Trophoblast cell (in vitro differentiated cells and primary cell): ENCODE results near the gene MARK4.

Experiments
- DNase-seq, 2 donors: peaks; one replicate each; pipeline ENCODE4 v3.0.0-alpha.2; 2016
- H2AFZ ChIP-seq: 2 replicates; pipeline ENCODE4 v1.6.1; 2013; ENCODE audit warnings: low read length, moderate library complexity, mild to moderate bottlenecking; ENCODE audit not compliant: insufficient read depth, poor library complexity
- H2AK5ac ChIP-seq: 2 replicates; pipeline ENCODE4 v1.6.1; 2013; ENCODE audit warnings: mild to moderate bottlenecking, low read length
- H2BK120ac ChIP-seq: 2 replicates; pipeline ENCODE4 v1.6.1; 2013; ENCODE audit warnings: low read length, mild to moderate bottlenecking, moderate library complexity; ENCODE audit not compliant: insufficient read depth, poor library complexity
- H2BK12ac ChIP-seq: 2 replicates; pipeline ENCODE4 v1.6.1; 2013; ENCODE audit warnings: mild to moderate bottlenecking, low read length, moderate library complexity
- H2BK5ac ChIP-seq: 2 replicates; pipeline ENCODE4 v1.6.1; 2013; ENCODE audit warnings: low read length, low read depth, moderate library complexity, mild to moderate bottlenecking; ENCODE audit not compliant: poor library complexity
- H3K14ac ChIP-seq: 2 replicates; pipeline ENCODE4 v1.6.1; 2013; ENCODE audit warnings: mild to moderate bottlenecking, low read length
- H3K18ac ChIP-seq: 2 replicates; pipeline ENCODE4 v1.6.1; 2013; ENCODE audit warnings: mild to moderate bottlenecking, low read length
- H3K23ac ChIP-seq: 2 replicates; pipeline ENCODE4 v1.6.1; 2013; ENCODE audit warnings: low read length
- H3K27ac ChIP-seq: 2 replicates; pipeline ENCODE4 v1.5.1; 2013; ENCODE audit warnings: low read depth, mild to moderate bottlenecking, inconsistent platforms, low read length, moderate library complexity
- H3K27me3 ChIP-seq: 2 replicates; pipeline ENCODE4 v1.6.1; 2013; ENCODE audit warnings: inconsistent platforms, mild to moderate bottlenecking, low read length, moderate library complexity; ENCODE audit not compliant: insufficient read depth
- H3K36me3 ChIP-seq, 2 experiments: 1 replicate in 1 of 2; 2 replicates in 1 of 2; pipeline ENCODE4 v1.6.1; 2013; ENCODE audit warnings: low read length in 2 of 2, mild to moderate bottlenecking in 2 of 2, moderate library complexity in 1 of 2; ENCODE audit not compliant: insufficient read depth in 2 of 2, control insufficient read depth in 1 of 2
- H3K4ac ChIP-seq: 2 replicates; pipeline ENCODE4 v1.6.1; 2013; ENCODE audit warnings: low read depth, mild to moderate bottlenecking, low read length, moderate library complexity
- H3K4me1 ChIP-seq, 2 experiments: 1 replicate in 1 of 2; 2 replicates in 1 of 2; pipeline ENCODE4 v1.6.1; 2013; ENCODE audit warnings: low read length in 2 of 2, mild to moderate bottlenecking in 2 of 2, moderate library complexity in 1 of 2; ENCODE audit not compliant: insufficient read depth in 2 of 2, control insufficient read depth in 1 of 2
- H3K4me2 ChIP-seq: 2 replicates; pipeline ENCODE4 v1.6.1; 2013; ENCODE audit warnings: inconsistent platforms, mild to moderate bottlenecking, low read length, moderate library complexity
- H3K4me3 ChIP-seq: 2 replicates; pipeline ENCODE4 v1.5.1; 2013; ENCODE audit warnings: mild to moderate bottlenecking, low read depth, low read length, inconsistent platforms
- H3K79me1 ChIP-seq: one replicate; pipeline ENCODE4 v1.6.1; 2013; ENCODE audit warnings: low read length
- H3K79me2 ChIP-seq: 2 replicates; pipeline ENCODE4 v1.6.1; 2013; ENCODE audit warnings: low read length, mild to moderate bottlenecking; ENCODE audit not compliant: control insufficient read depth, insufficient read depth, poor library complexity
- H3K9ac ChIP-seq: 2 replicates; pipeline ENCODE4 v1.6.1; 2013; ENCODE audit warnings: mild to moderate bottlenecking, low read length
- H3K9me3 ChIP-seq: 2 replicates; pipeline ENCODE4 v1.6.1; 2013; ENCODE audit warnings: low read depth, mild to moderate bottlenecking, control low read depth, inconsistent platforms, low read length; ENCODE audit not compliant: insufficient read depth
- H4K12ac ChIP-seq: 2 replicates; pipeline ENCODE4 v1.6.1; 2013; ENCODE audit warnings: low read depth, mild to moderate bottlenecking, low read length, moderate library complexity
- H4K8ac ChIP-seq: 2 replicates; pipeline ENCODE4 v1.6.1; 2013; ENCODE audit warnings: low read depth, mild to moderate bottlenecking, low read length, moderate library complexity
- H4K91ac ChIP-seq: one replicate; pipeline ENCODE4 v1.6.1; 2013; ENCODE audit warnings: low read depth, mild to moderate bottlenecking, low read length, moderate library complexity
- WGBS: extraction: QIAGEN DNeasy Blood & Tissue Kit; methylation state at CpG from one replicate; pipeline ENCODE4 v1.1.7; 2013; ENCODE audit warnings: missing lambda C conversion rate; ENCODE audit not compliant: insufficient read length, insufficient coverage; ENCODE audit errors: extremely low coverage; 5-methylcytosine and 5-hydroxymethylcytosine counted together

Gene MARK4

DNA sequence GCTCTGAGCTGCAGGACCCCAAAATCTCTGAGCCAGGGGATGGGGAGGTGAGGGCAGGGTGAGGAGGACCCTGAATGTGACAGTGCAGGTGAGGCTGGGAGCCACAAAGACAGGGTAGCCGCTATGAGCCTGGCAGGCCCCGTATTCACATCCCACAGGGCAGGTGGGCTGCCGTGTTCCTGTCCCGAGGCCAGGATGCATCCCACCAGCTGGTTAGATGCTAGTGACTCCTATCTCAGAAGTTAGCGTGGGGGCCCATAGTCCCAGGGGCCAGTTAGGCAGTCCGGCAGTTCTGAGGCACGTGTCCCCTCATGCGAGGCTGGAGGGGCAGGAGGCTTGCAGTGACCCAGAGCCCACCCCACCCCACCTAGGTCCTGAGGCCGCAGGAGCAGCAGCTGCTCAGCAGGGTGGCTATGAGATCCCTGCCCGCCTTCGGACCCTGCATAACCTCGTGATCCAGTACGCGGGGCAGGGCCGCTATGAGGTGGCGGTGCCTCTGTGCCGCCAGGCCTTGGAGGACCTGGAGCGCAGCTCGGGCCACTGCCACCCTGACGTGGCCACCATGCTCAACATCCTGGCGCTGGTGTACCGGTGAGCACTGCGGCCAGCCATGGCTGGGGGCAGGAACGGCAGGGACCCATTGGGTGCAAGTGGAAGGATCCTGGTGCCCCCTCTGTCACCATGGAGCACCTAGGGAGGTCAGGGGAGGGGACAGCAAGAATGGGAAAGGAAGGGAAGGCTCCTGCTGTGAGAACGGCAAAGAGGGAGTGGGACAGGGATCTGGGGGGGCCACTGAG lies 96.7 kb downstream of the MARK4 start:
- Histone ChIP-seq H2BK5ac (no peak overlapping the region), H3K4me1 (no peaks in the 10 kb centered on the region)

DNA sequence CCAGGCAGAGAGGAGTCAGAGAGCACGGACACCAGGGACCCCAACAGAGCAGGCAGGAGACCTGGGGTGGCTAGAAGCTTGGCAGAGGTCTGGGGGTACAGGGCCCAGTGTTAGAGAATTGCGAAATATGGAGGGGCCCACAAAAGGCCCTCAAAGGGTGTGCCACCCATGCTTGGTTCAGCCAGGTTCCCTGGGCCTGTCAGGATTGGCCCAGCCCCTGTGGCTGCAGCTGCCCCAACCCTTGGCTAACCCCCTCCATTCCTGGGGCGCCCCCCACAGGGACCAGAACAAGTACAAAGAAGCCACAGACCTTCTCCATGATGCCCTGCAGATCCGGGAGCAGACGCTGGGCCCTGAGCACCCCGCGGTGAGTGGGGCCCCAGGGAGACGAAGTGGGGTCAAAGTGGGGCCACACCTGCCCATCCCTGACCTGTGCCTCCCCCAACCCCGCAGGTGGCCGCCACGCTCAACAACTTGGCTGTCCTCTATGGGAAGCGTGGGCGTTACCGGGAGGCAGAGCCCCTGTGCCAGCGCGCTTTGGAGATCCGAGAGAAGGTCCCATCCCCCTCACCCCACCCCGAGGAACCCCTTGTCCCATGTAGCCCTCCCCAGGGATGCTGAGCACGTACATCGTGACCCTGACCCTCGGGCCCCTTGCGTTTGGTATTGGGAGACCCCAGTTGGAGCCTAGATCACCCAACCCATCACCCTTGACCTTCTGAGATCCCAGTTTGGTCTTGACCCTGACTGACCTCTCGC lies 97.5 kb downstream of the MARK4 start:
- no CpG with 5 or more reads among the region's 23 CpGs for WGBS
- Histone ChIP-seq H4K8ac (no peak overlapping the region), H3K18ac (no peak overlapping the region), H2BK12ac (no peak overlapping the region), H3K4me2 (no peak overlapping the region), H2BK120ac (no peak overlapping the region), H4K12ac (no peak overlapping the region), H3K4ac (no peak overlapping the region), H3K14ac (no peak overlapping the region), H3K9me3 (peaks cover 4% of the 10 kb centered on the region), H3K23ac (no peak overlapping the region), H4K91ac (no peak overlapping the region), H3K79me1 (no peaks in the 10 kb centered on the region), H3K4me3 (no peak overlapping the region), H2AFZ (no peak overlapping the region), H2AK5ac (no peak overlapping the region), H3K36me3 (peaks cover 38 to 46% of the 10 kb centered on the region in 2 experiments), H3K27ac (no peak overlapping the region), H2BK5ac (no peak overlapping the region), H3K79me2 (no peaks in the 10 kb centered on the region), H3K4me1 (no peaks in the 10 kb centered on the region), H3K27me3 (no peaks in the 10 kb centered on the region), H3K9ac (no peak overlapping the region)
- DNase-seq, result no peak

More for the DNA sequence above, 96.7 kb downstream of the MARK4 start:
- Histone ChIP-seq H3K4me3 (peak overlapping the region; percentile 25), H3K14ac (no peak overlapping the region), H3K23ac (no peak overlapping the region), H2AFZ (no peak overlapping the region), H4K8ac (no peak overlapping the region), H3K27ac (no peak overlapping the region), H2AK5ac (no peak overlapping the region), H3K9ac (no peak overlapping the region), H3K79me1 (no peaks in the 10 kb centered on the region), H3K79me2 (no peaks in the 10 kb centered on the region), H3K4me2 (no peak overlapping the region), H3K4ac (no peak overlapping the region), H3K18ac (no peak overlapping the region), H2BK120ac (no peak overlapping the region), H3K9me3 (peaks cover 4% of the 10 kb centered on the region), H4K91ac (no peak overlapping the region), H2BK12ac (no peak overlapping the region), H3K27me3 (no peaks in the 10 kb centered on the region), H4K12ac (no peak overlapping the region), H3K36me3 (peaks cover 31 to 38% of the 10 kb centered on the region in 2 experiments)
- no peak for DNase-seq
- WGBS, result no CpG with 5 or more reads among the region's 25 CpGs

DNA sequence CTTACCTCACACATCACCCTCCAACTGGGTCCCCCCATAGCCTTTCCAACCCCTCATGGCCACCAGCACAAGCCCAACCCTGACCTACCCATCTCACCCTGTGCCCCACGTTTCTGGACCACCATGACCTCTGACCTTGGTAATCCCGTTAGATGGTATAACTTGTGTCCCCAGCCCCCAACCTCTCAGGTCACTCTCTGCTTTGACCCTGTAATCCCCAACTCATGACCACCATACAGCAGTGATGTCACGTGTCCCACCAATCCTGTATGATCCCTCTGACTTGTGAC lies 98.0 kb downstream of the MARK4 start:
- Histone ChIP-seq H3K4me3 (no peak overlapping the region), H3K9ac (no peak overlapping the region), H3K4ac (no peak overlapping the region), H3K9me3 (peaks cover 4% of the 10 kb centered on the region), H4K8ac (no peak overlapping the region), H4K91ac (no peak overlapping the region), H3K27ac (no peak overlapping the region), H2AFZ (no peak overlapping the region), H3K36me3 (peaks cover 41 to 51% of the 10 kb centered on the region in 2 experiments), H4K12ac (no peak overlapping the region), H3K79me1 (no peaks in the 10 kb centered on the region), H2BK120ac (no peak overlapping the region), H3K4me1 (no peaks in the 10 kb centered on the region), H3K14ac (no peak overlapping the region), H2BK12ac (no peak overlapping the region), H3K23ac (no peak overlapping the region), H3K27me3 (no peaks in the 10 kb centered on the region), H3K18ac (no peak overlapping the region), H2AK5ac (no peak overlapping the region), H3K79me2 (no peaks in the 10 kb centered on the region), H3K4me2 (no peak overlapping the region), H2BK5ac (no peak overlapping the region)
- WGBS, result no CpG with 5 or more reads among the region's 3 CpGs
- DNase-seq, result no peak

DNA sequence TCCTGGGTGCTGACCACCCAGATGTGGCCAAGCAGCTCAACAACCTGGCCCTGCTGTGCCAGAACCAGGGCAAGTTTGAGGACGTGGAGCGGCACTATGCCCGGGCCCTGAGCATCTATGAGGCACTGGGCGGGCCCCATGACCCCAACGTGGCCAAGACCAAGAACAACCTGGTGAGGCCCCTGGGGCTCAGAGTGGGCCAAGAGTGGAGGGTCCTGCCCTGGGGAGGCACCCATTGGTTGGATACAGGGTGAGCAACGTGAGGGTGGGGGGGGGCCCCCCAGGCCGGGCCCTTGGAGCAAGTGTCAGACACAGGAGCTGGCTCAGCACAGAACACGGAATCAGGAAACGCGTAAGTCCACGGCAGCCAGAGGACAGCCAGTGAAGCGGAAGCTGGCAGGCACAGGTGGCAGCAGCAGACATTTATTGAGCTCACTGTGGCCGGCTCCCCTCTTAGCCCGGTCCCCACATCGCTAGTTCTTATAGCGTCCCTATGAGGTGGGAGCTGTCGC lies 98.4 kb downstream of the MARK4 start:
- Histone ChIP-seq H2AK5ac (no peak overlapping the region), H2BK12ac (no peak overlapping the region), H2BK120ac (no peak overlapping the region), H3K9me3 (peaks cover 4% of the 10 kb centered on the region), H4K91ac (no peak overlapping the region), H4K12ac (no peak overlapping the region), H3K36me3 (peaks cover 46 to 55% of the 10 kb centered on the region in 2 experiments), H3K14ac (no peak overlapping the region), H3K4me2 (no peak overlapping the region), H4K8ac (no peak overlapping the region), H3K4me3 (no peak overlapping the region), H3K4me1 (no peaks in the 10 kb centered on the region), H3K79me1 (no peaks in the 10 kb centered on the region), H3K4ac (no peak overlapping the region), H3K79me2 (no peaks in the 10 kb centered on the region), H3K23ac (no peak overlapping the region), H3K27ac (no peak overlapping the region), H3K18ac (no peak overlapping the region), H2BK5ac (no peak overlapping the region), H3K27me3 (no peaks in the 10 kb centered on the region), H2AFZ (no peak overlapping the region), H3K9ac (no peak overlapping the region)
- no CpG with 5 or more reads among the region's 17 CpGs for WGBS
- DNase-seq, result no peak
